ENCODE results near the gene STK11IP. TPM values are rescaled to one million over a fixed set of nuclear protein-coding genes. Genes with fewer than 3 reads are reported as not detected.
A peak's percentile ranks its signal among the peaks of the same experiment; 100 is the strongest.

Gene STK11IP
- total RNA-seq, 1 experiment from 2014 or later = 45.0 TPM

DNA sequence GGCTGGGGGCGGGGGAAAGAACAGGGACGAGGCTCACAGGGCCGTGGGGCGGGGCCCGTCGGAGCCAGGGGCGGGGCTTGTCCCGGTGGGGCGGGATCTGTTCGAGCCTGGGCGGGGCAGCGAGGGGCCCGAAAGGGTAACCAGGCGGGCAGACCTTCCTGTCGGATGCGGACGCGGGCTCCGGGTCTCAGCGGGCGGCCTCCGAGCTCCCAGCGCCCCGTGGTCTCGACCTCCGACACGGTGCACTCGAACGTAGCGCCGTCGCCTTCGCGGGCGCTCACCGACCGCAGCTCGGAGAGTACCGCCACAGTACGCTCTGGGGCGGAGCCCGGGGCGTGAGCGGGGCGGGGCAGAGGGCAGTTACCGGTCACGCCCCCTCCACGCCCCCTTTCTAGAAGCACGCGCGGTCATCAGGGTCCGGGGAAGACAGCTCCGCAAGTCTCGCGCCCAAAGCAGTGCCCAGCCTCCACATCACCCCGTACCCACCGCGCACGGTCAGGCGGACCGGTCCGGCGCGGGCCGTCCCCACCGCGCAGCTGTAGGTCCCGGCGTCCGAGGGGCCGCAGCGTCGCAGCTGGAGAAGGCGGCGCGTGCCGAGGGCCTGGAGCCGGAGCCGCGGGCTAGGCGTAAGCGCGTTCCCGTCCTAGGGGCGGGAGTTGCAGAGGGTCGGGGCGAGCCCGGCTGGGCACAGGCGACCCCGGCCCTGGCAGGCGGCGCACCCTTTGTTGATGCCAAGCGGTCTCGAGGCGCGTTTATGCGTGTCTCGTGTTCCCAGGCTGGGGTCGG lies 45.1 kb upstream of the STK11IP start:
- no peaks in the 10 kb centered on the region for H3K9me2 ChIP-seq (ENCODE audit: insufficient read depth)
- H3K4me3 ChIP-seq (replicated peaks in 1 of 2; ENCODE audit: low read depth in 1 of 2, low read length in 2 of 2) = peak overlapping the region; percentile 84 to 86
- ChIA-PET POLR2A (no interaction called here), RAD21 (ENCODE audit: low non-redundant PET in 1 of 2, low total read pairs in 2 of 2, uncharacterized antibody in 2 of 2, unreplicated experiment in 2 of 2) (interaction anchor here in 1 of 2 experiments (1.0 kb wide), 1 partner anchor 45 kb away, joined by 3 read pairs; the partner anchor contains the start of gene STK11IP), CTCF (interaction anchor here (2.7 kb wide), 1 partner anchor 8 kb away, joined by 16 read pairs; no protein-coding TSS in a partner anchor)
- H3K27me3 ChIP-seq (ENCODE audit: insufficient read depth, low read length) = no peaks in the 10 kb centered on the region
- H2AFZ ChIP-seq (ENCODE audit: low read depth, low read length, poor library complexity, severe bottlenecking) = no peak overlapping the region
- peak; percentile 36; the same call in 1 of the 2 replicates for TF ChIP-seq POLR2AphosphoS5 (IDR thresholded peaks at IDR 0.05; ENCODE audit: low read depth, low read length)
- TF ChIP-seq YY1 (IDR thresholded peaks at IDR 0.05; ENCODE audit: extremely low read depth, insufficient replicate concordance, low read depth, low read length) = no peak
- intact Hi-C loops (cut with micrococcal nuclease) = no loop called here
- peaks cover 18% of the 10 kb centered on the region; the same call in 1 of the 2 replicates for H3K79me2 ChIP-seq (ENCODE audit: insufficient read depth, low read length)
- peak; percentile 90 for ATAC-seq
- peak; percentile 64 for DNase-seq (ENCODE audit: low read depth, low spot score)
- H3K4me2 ChIP-seq (ENCODE audit: low read length) = peak overlapping the region; percentile 95
- H3K4me1 ChIP-seq (ENCODE audit: control insufficient read depth in 1 of 2, insufficient read depth in 2 of 2, low read length in 2 of 2) = peaks cover 3 to 19% of the 10 kb centered on the region in 2 experiments; a peak in 3 of 4 replicates
- H3K9me3 ChIP-seq (ENCODE audit: control insufficient read depth in 1 of 2, insufficient read depth in 1 of 2, low read depth in 1 of 2, low read length in 2 of 2) = no peaks in the 10 kb centered on the region
- no peaks in the 10 kb centered on the region for H4K20me1 ChIP-seq (ENCODE audit: insufficient read depth)
- H3K36me3 ChIP-seq (ENCODE audit: control insufficient read depth in 1 of 2, insufficient read depth in 2 of 2, low read length in 2 of 2) = peaks cover 0 to 6% of the 10 kb centered on the region in 2 experiments; a peak in 1 of 4 replicates
- peak overlapping the region; percentile 84 for H3K9ac ChIP-seq (ENCODE audit: low read length)
- BruUV-seq (replicated peaks) = no TSS peak
- peak overlapping the region; percentile 78 for H3K27ac ChIP-seq (ENCODE audit: low read depth, low read length)

GRCh38 chr2:219553168-219553417 lies 44.6 kb upstream of the STK11IP start:
- Histone ChIP-seq H3K79me2 (ENCODE audit: insufficient read depth, low read length) (peaks cover 18% of the 10 kb centered on the region; the same call in 1 of the 2 replicates), H3K9ac (ENCODE audit: low read length) (no peak overlapping the region), H3K9me2 (ENCODE audit: insufficient read depth) (no peaks in the 10 kb centered on the region), H3K4me1 (ENCODE audit: control insufficient read depth in 1 of 2, insufficient read depth in 2 of 2, low read length in 2 of 2) (peaks cover 3 to 19% of the 10 kb centered on the region in 2 experiments; a peak in 3 of 4 replicates), H3K27ac (ENCODE audit: low read depth, low read length) (no peak overlapping the region), H2AFZ (ENCODE audit: low read depth, low read length, poor library complexity, severe bottlenecking) (no peak overlapping the region), H3K27me3 (ENCODE audit: insufficient read depth, low read length) (no peaks in the 10 kb centered on the region), H3K4me3 (replicated peaks in 1 of 2; ENCODE audit: low read depth in 1 of 2, low read length in 2 of 2) (no peak overlapping the region), H3K9me3 (ENCODE audit: control insufficient read depth in 1 of 2, insufficient read depth in 1 of 2, low read depth in 1 of 2, low read length in 2 of 2) (no peaks in the 10 kb centered on the region), H4K20me1 (ENCODE audit: insufficient read depth) (no peaks in the 10 kb centered on the region), H3K4me2 (ENCODE audit: low read length) (peak overlapping the region; percentile 95; the same call in 1 of the 2 replicates), H3K36me3 (ENCODE audit: control insufficient read depth in 1 of 2, insufficient read depth in 2 of 2, low read length in 2 of 2) (peaks cover 0 to 6% of the 10 kb centered on the region in 2 experiments; a peak in 1 of 4 replicates)
- TF ChIP-seq, protein P1, sequence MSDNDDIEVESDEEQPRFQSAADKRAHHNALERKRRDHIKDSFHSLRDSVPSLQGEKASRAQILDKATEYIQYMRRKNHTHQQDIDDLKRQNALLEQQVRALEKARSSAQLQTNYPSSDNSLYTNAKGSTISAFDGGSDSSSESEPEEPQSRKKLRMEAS (IDR thresholded peaks at IDR 0.05) = no peak
- TF ChIP-seq SRF (IDR thresholded peaks at IDR 0.05; ENCODE audit: low read depth) (no peak), EZH2 (IDR thresholded peaks at IDR 0.05) (no peak), EZH2phosphoT487 (IDR thresholded peaks at IDR 0.05; ENCODE audit: borderline replicate concordance) (no peak), SP1 (IDR thresholded peaks at IDR 0.05; ENCODE audit: low read depth) (no peak), CBX3 (IDR thresholded peaks at IDR 0.05; ENCODE audit: low read depth) (no peak), RAD21 (IDR thresholded peaks at IDR 0.05; ENCODE audit: low read depth) (no peak), CTCF (IDR thresholded peaks at IDR 0.05 in 2 of 3, conservative IDR thresholded peaks at IDR 0.05 in 1 of 3; ENCODE audit: borderline replicate concordance in 1 of 3, insufficient read depth in 1 of 3, low read depth in 2 of 3, low read length in 2 of 3) (no peak), ELF1 (IDR thresholded peaks at IDR 0.05; ENCODE audit: borderline replicate concordance, low read depth) (no peak), POLR2AphosphoS5 (IDR thresholded peaks at IDR 0.05; ENCODE audit: low read depth, low read length) (no peak), FOSL1 (IDR thresholded peaks at IDR 0.05; ENCODE audit: low read depth) (no peak), EGR1 (IDR thresholded peaks at IDR 0.05; ENCODE audit: low read depth) (no peak), YY1 (IDR thresholded peaks at IDR 0.05; ENCODE audit: extremely low read depth, insufficient replicate concordance, low read depth, low read length) (no peak), SIN3A (IDR thresholded peaks at IDR 0.05; ENCODE audit: low read depth) (no peak)
- ATAC-seq = no peak
- POLR2A ChIA-PET = no interaction called here
- BruUV-seq (replicated peaks) = no TSS peak
- RAD21 ChIA-PET (ENCODE audit: low non-redundant PET in 1 of 2, low total read pairs in 2 of 2, uncharacterized antibody in 2 of 2, unreplicated experiment in 2 of 2) = no interaction called here
- intact Hi-C loops (cut with micrococcal nuclease) = no loop called here
- DNase-seq (ENCODE audit: low read depth, low spot score) = no peak
- CTCF ChIA-PET = interaction anchor here (2.7 kb wide), 1 partner anchor 7 kb away, joined by 16 read pairs; no protein-coding TSS in a partner anchor

Data from HCT116 (cell line).